Measurements from ENCODE around the gene CGREF1. TPM values are rescaled to one million over a fixed set of nuclear protein-coding genes. Genes with fewer than 3 reads are reported as not detected.
A peak's percentile ranks its signal among the peaks of the same experiment; 100 is the strongest.

Gene CGREF1
- total RNA-seq, 1 experiment from 2014 or later = 12.9 TPM

- ChIA-PET CTCF (interaction anchor here (0.6 to 2.9 kb wide), 4 partner anchors 9 to 70 kb away, joined by 3 to 10 read pairs (median 4); no protein-coding TSS in a partner anchor), POLR2A (interaction anchor here (0.6 to 15.2 kb wide), 5 partner anchors 12 to 119 kb away, joined by 3 to 175 read pairs (median 4); partner anchors contain the start of genes AGBL5 and PREB)
- Mint-ChIP-seq H3K4me1 (ENCODE audit: insufficient read depth, unreplicated experiment) (peaks cover 15% of the 10 kb centered on the region), H3K9me3 (ENCODE audit: unreplicated experiment) (no peaks in the 10 kb centered on the region), H3K36me3 (ENCODE audit: insufficient read depth, unreplicated experiment) (peaks cover 16% of the 10 kb centered on the region), H3K4me3 (ENCODE audit: unreplicated experiment) (peak overlapping the region; percentile 92), H3K27me3 (ENCODE audit: insufficient read depth, unreplicated experiment) (peaks cover 23% of the 10 kb centered on the region), H3K27ac (ENCODE audit: low read depth, unreplicated experiment) (peak overlapping the region; percentile 23)
- TF ChIP-seq CTCF (IDR thresholded peaks at IDR 0.05; ENCODE audit: unreplicated experiment) = no peak
- no TSS peak for BruUV-seq (replicated peaks)
- no peak for DNase-seq (ENCODE audit: unreplicated experiment)
- intact Hi-C loops (cut with micrococcal nuclease) = no loop called here
Measured at GRCh38 chr2:27072920-27073319, 46.0 kb downstream of the CGREF1 start.

GRCh38 chr2:27071990-27072830 is 46.7 kb downstream of the CGREF1 start:
- ChIA-PET POLR2A (interaction anchor here (0.6 to 15.2 kb wide), 18 partner anchors 9 to 333 kb away, joined by 3 to 175 read pairs (median 6); partner anchors contain the start of genes AGBL5, KHK, MPV17 and PREB), CTCF (interaction anchor here (1.0 to 2.9 kb wide), 6 partner anchors 9 to 207 kb away, joined by 3 to 10 read pairs (median 4); partner anchors contain the start of gene AGBL5)
- Mint-ChIP-seq H3K27me3 (ENCODE audit: insufficient read depth, unreplicated experiment) (peaks cover 16% of the 10 kb centered on the region), H3K4me3 (ENCODE audit: unreplicated experiment) (peak overlapping the region; percentile 92), H3K4me1 (ENCODE audit: insufficient read depth, unreplicated experiment) (peaks cover 10% of the 10 kb centered on the region), H3K9me3 (ENCODE audit: unreplicated experiment) (no peaks in the 10 kb centered on the region), H3K27ac (ENCODE audit: low read depth, unreplicated experiment) (no peak overlapping the region), H3K36me3 (ENCODE audit: insufficient read depth, unreplicated experiment) (peaks cover 24% of the 10 kb centered on the region)
- no peak for TF ChIP-seq CTCF (IDR thresholded peaks at IDR 0.05; ENCODE audit: unreplicated experiment)
- no TSS peak for BruUV-seq (replicated peaks)
- DNase-seq (ENCODE audit: unreplicated experiment) = peak; percentile 12
- intact Hi-C loops (cut with micrococcal nuclease) = no loop called here

DNA sequence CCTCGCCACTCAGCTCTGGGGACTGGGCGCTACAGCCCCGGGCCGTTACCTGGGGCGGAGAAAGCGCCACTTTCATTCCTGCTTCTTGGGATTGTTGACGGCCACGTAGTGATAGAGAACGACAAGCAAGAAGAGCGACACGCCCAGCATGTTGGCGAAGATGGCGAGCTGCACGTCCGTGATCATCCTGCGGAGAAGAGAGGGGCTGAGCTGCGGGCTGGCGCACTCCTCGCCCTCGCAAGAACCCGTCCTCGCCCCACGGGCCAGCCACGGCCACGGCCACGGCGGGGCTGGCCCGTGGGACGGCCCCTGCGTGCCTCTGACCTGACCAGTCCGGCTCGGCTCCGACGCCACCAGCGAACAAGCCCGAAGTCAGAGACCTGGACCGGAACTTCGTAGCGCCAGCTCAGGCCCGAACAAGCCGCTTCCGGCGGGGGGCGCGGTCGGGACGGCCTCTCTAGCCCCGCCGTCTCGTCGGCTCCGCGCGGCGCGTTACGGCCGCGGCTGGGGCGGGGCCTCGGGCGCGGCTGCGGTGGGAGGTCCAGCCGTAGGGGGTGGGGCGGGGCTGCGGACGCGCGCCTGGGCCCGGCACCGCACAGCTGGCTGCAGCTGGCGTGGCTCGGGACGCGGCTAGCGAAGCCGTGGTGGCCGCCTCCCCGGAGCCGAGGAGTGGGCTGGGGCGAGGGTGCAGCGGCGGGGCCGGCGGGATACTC is 47.5 kb downstream of the CGREF1 start, which contains the start of gene OST4:
Gene OST4, minus strand, starts transcription at position 378 of the 713 bp plus-strand sequence.
- Mint-ChIP-seq H3K4me3 (ENCODE audit: unreplicated experiment) (peak within 1 kb of the TSS; percentile 92), H3K27me3 (ENCODE audit: insufficient read depth, unreplicated experiment) (peaks cover 8% of the 10 kb centered on the region), H3K9me3 (ENCODE audit: unreplicated experiment) (no peaks in the 10 kb centered on the region), H3K27ac (ENCODE audit: low read depth, unreplicated experiment) (peak within 1 kb of the TSS; percentile 93), H3K4me1 (ENCODE audit: insufficient read depth, unreplicated experiment) (peaks cover 10% of the 10 kb centered on the region), H3K36me3 (ENCODE audit: insufficient read depth, unreplicated experiment) (peaks cover 29% of the 10 kb centered on the region)
- no TSS peak for BruUV-seq (replicated peaks)
- POLR2A ChIA-PET = interaction anchor here (0.6 to 15.2 kb wide), 22 partner anchors 10 to 647 kb away, joined by 3 to 175 read pairs (median 5); partner anchors contain the start of genes AGBL5, KHK, MPV17 and TMEM214
- CTCF ChIA-PET = interaction anchor here (0.6 to 1.5 kb wide), 5 partner anchors 10 to 208 kb away, joined by 3 to 4 read pairs (median 3); partner anchors contain the start of gene AGBL5
- TF ChIP-seq CTCF (IDR thresholded peaks at IDR 0.05; ENCODE audit: unreplicated experiment) = no peak
- DNase-seq (ENCODE audit: unreplicated experiment) = peak; percentile 92
- intact Hi-C loops (cut with micrococcal nuclease) = no loop called here
